ENCODE results near the gene B3GLCT.
"Not testable (repeated sequence)": the region's sequence is repeated elsewhere in the genome, so short reads cannot be mapped to it uniquely, and the experiment has no call there.

Gene B3GLCT

GRCh38 chr13:31322702-31323405 lies 123.1 kb downstream of the B3GLCT start:
- Mint-ChIP-seq H3K4me1 (no peaks in the 10 kb centered on the region), H3K27me3 (no peaks in the 10 kb centered on the region), H3K9me3 (peaks cover 2% of the 10 kb centered on the region), H3K36me3 (peaks cover 25% of the 10 kb centered on the region), H3K27ac (no peak overlapping the region), H3K4me3 (no peak overlapping the region)
- no peak for ATAC-seq

- Mint-ChIP-seq H3K27me3 (no peaks in the 10 kb centered on the region), H3K4me1 (no peaks in the 10 kb centered on the region), H3K36me3 (peaks cover 49% of the 10 kb centered on the region), H3K27ac (no peak overlapping the region), H3K9me3 (no peaks in the 10 kb centered on the region), H3K4me3 (no peak overlapping the region)
- ATAC-seq = no peak
These were observed 127.5 kb downstream of the B3GLCT start for GRCh38 chr13:31327182-31327860.

- no peaks in the 10 kb centered on the region for H3K27me3 Mint-ChIP-seq
- no peak overlapping the region for H3K4me3 Mint-ChIP-seq
- H3K36me3 Mint-ChIP-seq = peaks cover 49% of the 10 kb centered on the region
- H3K9me3 Mint-ChIP-seq = no peaks in the 10 kb centered on the region
- no peak for ATAC-seq
- H3K27ac Mint-ChIP-seq = no peak overlapping the region
- H3K4me1 Mint-ChIP-seq = no peaks in the 10 kb centered on the region
These were observed 128.9 kb downstream of the B3GLCT start for GRCh38 chr13:31328549-31329235.

GRCh38 chr13:31330236-31330635 lies 130.5 kb downstream of the B3GLCT start:
- no peaks in the 10 kb centered on the region for H3K4me1 Mint-ChIP-seq
- peaks cover under 1% of the 10 kb centered on the region for H3K27me3 Mint-ChIP-seq
- no peak overlapping the region for H3K4me3 Mint-ChIP-seq
- H3K27ac Mint-ChIP-seq = no peak overlapping the region
- peaks cover 3% of the 10 kb centered on the region for H3K9me3 Mint-ChIP-seq
- ATAC-seq = no peak
- peaks cover 45% of the 10 kb centered on the region for H3K36me3 Mint-ChIP-seq

GRCh38 chr13:31331068-31331467 lies 131.3 kb downstream of the B3GLCT start:
- no peak overlapping the region for H3K4me3 Mint-ChIP-seq
- no peak overlapping the region for H3K27ac Mint-ChIP-seq
- no peaks in the 10 kb centered on the region for H3K4me1 Mint-ChIP-seq
- ATAC-seq = no peak
- peaks cover 9% of the 10 kb centered on the region for H3K27me3 Mint-ChIP-seq
- peaks cover 39% of the 10 kb centered on the region for H3K36me3 Mint-ChIP-seq
- H3K9me3 Mint-ChIP-seq = peaks cover 3% of the 10 kb centered on the region

- H3K4me1 Mint-ChIP-seq = no peaks in the 10 kb centered on the region
- H3K36me3 Mint-ChIP-seq = peaks cover 13% of the 10 kb centered on the region
- H3K27ac Mint-ChIP-seq = no peak overlapping the region
- H3K9me3 Mint-ChIP-seq = peaks cover 10% of the 10 kb centered on the region
- peaks cover 9% of the 10 kb centered on the region for H3K27me3 Mint-ChIP-seq
- H3K4me3 Mint-ChIP-seq = no peak overlapping the region
- ATAC-seq = no peak
These were observed 134.8 kb downstream of the B3GLCT start for GRCh38 chr13:31334547-31334946.

- no peaks in the 10 kb centered on the region for H3K4me1 Mint-ChIP-seq
- H3K36me3 Mint-ChIP-seq = peaks cover 8% of the 10 kb centered on the region
- no peak overlapping the region for H3K27ac Mint-ChIP-seq
- peaks cover 9% of the 10 kb centered on the region for H3K27me3 Mint-ChIP-seq
- H3K4me3 Mint-ChIP-seq = no peak overlapping the region
- no peak for ATAC-seq
- peaks cover 10% of the 10 kb centered on the region for H3K9me3 Mint-ChIP-seq
These were observed 135.3 kb downstream of the B3GLCT start for GRCh38 chr13:31334994-31335557.

GRCh38 chr13:31339616-31340015 lies 139.8 kb downstream of the B3GLCT start:
- H3K4me3 Mint-ChIP-seq, H3K27ac Mint-ChIP-seq, ATAC-seq, H3K36me3 Mint-ChIP-seq, H3K4me1 Mint-ChIP-seq: not testable (repeated sequence)
- Mint-ChIP-seq H3K27me3 (peaks cover 15% of the 10 kb centered on the region), H3K9me3 (peaks cover 13% of the 10 kb centered on the region)

GRCh38 chr13:31340848-31341247 lies 141.1 kb downstream of the B3GLCT start:
- not testable (repeated sequence) for H3K27me3 Mint-ChIP-seq, H3K27ac Mint-ChIP-seq, H3K4me1 Mint-ChIP-seq, ATAC-seq, H3K36me3 Mint-ChIP-seq, H3K4me3 Mint-ChIP-seq
- peaks cover 13% of the 10 kb centered on the region for H3K9me3 Mint-ChIP-seq

GRCh38 chr13:31346891-31347290 lies 147.1 kb downstream of the B3GLCT start:
- Mint-ChIP-seq H3K27ac (no peak overlapping the region), H3K27me3 (no peaks in the 10 kb centered on the region), H3K9me3 (peaks cover 6% of the 10 kb centered on the region), H3K4me1 (no peaks in the 10 kb centered on the region), H3K4me3 (no peak overlapping the region), H3K36me3 (no peaks in the 10 kb centered on the region)
- ATAC-seq = no peak

- Mint-ChIP-seq H3K36me3 (no peaks in the 10 kb centered on the region), H3K27me3 (peaks cover 19% of the 10 kb centered on the region), H3K4me1 (no peaks in the 10 kb centered on the region), H3K9me3 (peaks cover 10% of the 10 kb centered on the region), H3K27ac (no peak overlapping the region), H3K4me3 (no peak overlapping the region)
- ATAC-seq = no peak
These were observed 149.4 kb downstream of the B3GLCT start for GRCh38 chr13:31349156-31349555.

GRCh38 chr13:31350560-31350959 lies 150.8 kb downstream of the B3GLCT start:
- Mint-ChIP-seq H3K27ac (no peak overlapping the region), H3K4me3 (no peak overlapping the region), H3K27me3 (peaks cover 19% of the 10 kb centered on the region), H3K36me3 (peaks cover 6% of the 10 kb centered on the region), H3K4me1 (no peaks in the 10 kb centered on the region), H3K9me3 (peaks cover 15% of the 10 kb centered on the region)
- ATAC-seq = no peak

- peaks cover 21% of the 10 kb centered on the region for H3K9me3 Mint-ChIP-seq
- H3K4me1 Mint-ChIP-seq = no peaks in the 10 kb centered on the region
- peaks cover 19% of the 10 kb centered on the region for H3K27me3 Mint-ChIP-seq
- ATAC-seq = no peak
- H3K36me3 Mint-ChIP-seq = peaks cover 6% of the 10 kb centered on the region
- no peak overlapping the region for H3K27ac Mint-ChIP-seq
- H3K4me3 Mint-ChIP-seq = no peak overlapping the region
These were observed 151.6 kb downstream of the B3GLCT start for GRCh38 chr13:31351376-31351775.

- no peak for ATAC-seq
- peaks cover 6% of the 10 kb centered on the region for H3K36me3 Mint-ChIP-seq
- H3K4me1 Mint-ChIP-seq = no peaks in the 10 kb centered on the region
- no peak overlapping the region for H3K4me3 Mint-ChIP-seq
- no peak overlapping the region for H3K27ac Mint-ChIP-seq
- H3K9me3 Mint-ChIP-seq = peaks cover 21% of the 10 kb centered on the region
- H3K27me3 Mint-ChIP-seq = peaks cover 19% of the 10 kb centered on the region
These were observed 152.7 kb downstream of the B3GLCT start for GRCh38 chr13:31352467-31352866.

GRCh38 chr13:31355001-31355400 lies 155.2 kb downstream of the B3GLCT start:
- no peaks in the 10 kb centered on the region for H3K4me1 Mint-ChIP-seq
- H3K27ac Mint-ChIP-seq = no peak overlapping the region
- peaks cover 19% of the 10 kb centered on the region for H3K27me3 Mint-ChIP-seq
- peaks cover 15% of the 10 kb centered on the region for H3K9me3 Mint-ChIP-seq
- no peak overlapping the region for H3K4me3 Mint-ChIP-seq
- no peak for ATAC-seq
- H3K36me3 Mint-ChIP-seq = peaks cover 6% of the 10 kb centered on the region
